Heart left ventricle (tissue), 13 donors: Measurements from ENCODE around the gene CPXM2.

Source experiments
- POLR2A ChIP-seq, 2 donors: fragments of 450-650 bp; IDR thresholded peaks; one replicate each; pipeline ENCODE4 v1.6.1; 2017; ENCODE audit warnings: antibody characterized with exemption in 2 of 2, mild to moderate bottlenecking in 2 of 2, moderate library complexity in 2 of 2
- TF ChIP-seq, protein P1 (sequence below), 12 donors: fragments of 200-600 bp; sonication (generic) in 4 of 12; IDR thresholded peaks; one replicate each; pipeline versions ENCODE4 v1.5.0 to v1.8.0; 2018 to 2022; ENCODE audit warnings: antibody characterized with exemption in 12 of 12, mild to moderate bottlenecking in 5 of 12
- donor health status: ischemic (EF 13 %, LVEDD 7.1; RV severe dilation, severe dysfunction).
- donor health status: DM: no; HTN: yes; CAD: no.
- donor health status: DM: no; HTN: no; CAD: no.
- donor health status: ischemic (EF 25% LVEDD 6.9; RV normal size, moderate dysfunction).
- donor health status: ischemic (EF 25% LVEDD 5.7; RV mildly dilated, moderate dysfunction).
- donor health status: ischemic (EF 35%, LVEDD 5.7; RV mildly dilated, moderate dysfunction).
- donor health status: nonischemic (EF 11% LVEDD 7.7; RV severe dilation, severe dysfunction).
- donor health status: DM: yes; HTN: yes; CAD: no.
- donor health status: PGD.
- donor health status: ischemic (EF 29% LVEDD 5.4; RV normal size, mild dysfunction).
- donor health status: nonischemic (EF 23%, LVEDD 6.1; RV moderate dilation, normal function).

DNA sequence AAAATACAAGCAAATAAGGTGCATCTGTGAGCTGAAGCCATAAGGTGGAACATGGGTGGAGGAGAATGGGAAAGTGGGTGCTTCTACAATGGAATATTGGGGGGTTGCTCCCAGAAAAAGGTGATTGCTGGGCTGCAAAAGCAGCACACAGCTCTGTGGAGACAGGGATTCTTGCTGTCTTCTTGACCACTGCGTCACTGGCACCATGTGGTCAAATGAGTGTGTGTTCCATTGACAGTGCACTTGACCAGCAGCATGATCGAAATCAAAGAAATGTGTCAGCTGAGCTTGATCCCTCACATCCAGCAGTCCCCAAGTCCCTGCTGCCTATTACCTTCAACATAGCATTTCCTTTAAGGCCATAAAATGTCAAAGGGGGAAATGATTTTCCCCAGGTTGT lies 169.3 kb downstream of the CPXM2 start:
- TF ChIP-seq, protein P1, sequence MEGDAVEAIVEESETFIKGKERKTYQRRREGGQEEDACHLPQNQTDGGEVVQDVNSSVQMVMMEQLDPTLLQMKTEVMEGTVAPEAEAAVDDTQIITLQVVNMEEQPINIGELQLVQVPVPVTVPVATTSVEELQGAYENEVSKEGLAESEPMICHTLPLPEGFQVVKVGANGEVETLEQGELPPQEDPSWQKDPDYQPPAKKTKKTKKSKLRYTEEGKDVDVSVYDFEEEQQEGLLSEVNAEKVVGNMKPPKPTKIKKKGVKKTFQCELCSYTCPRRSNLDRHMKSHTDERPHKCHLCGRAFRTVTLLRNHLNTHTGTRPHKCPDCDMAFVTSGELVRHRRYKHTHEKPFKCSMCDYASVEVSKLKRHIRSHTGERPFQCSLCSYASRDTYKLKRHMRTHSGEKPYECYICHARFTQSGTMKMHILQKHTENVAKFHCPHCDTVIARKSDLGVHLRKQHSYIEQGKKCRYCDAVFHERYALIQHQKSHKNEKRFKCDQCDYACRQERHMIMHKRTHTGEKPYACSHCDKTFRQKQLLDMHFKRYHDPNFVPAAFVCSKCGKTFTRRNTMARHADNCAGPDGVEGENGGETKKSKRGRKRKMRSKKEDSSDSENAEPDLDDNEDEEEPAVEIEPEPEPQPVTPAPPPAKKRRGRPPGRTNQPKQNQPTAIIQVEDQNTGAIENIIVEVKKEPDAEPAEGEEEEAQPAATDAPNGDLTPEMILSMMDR (IDR thresholded peaks at IDR 0.05): no peak
- TF ChIP-seq POLR2A (IDR thresholded peaks at IDR 0.05): no peak
